Testis (tissue), 2 donors: ENCODE results near the gene CELF4.

Source experiments
- POLR2A ChIP-seq: fragments of 450-650 bp; IDR thresholded peaks from one replicate; pipeline ENCODE4 v1.6.1; 2017; ENCODE audit warnings: antibody characterized with exemption, mild to moderate bottlenecking, moderate library complexity
- TF ChIP-seq, protein P1 (sequence below), 3 experiments: fragments of 450-650 bp in 2 of 3; fragments of 200-600 bp in 1 of 3; sonication (generic) in 1 of 3; IDR thresholded peaks; one replicate each; pipeline ENCODE4 v1.5.1; 2016 to 2019; ENCODE audit warnings: antibody characterized with exemption in 3 of 3, mild to moderate bottlenecking in 2 of 3, moderate library complexity in 1 of 3

DNA sequence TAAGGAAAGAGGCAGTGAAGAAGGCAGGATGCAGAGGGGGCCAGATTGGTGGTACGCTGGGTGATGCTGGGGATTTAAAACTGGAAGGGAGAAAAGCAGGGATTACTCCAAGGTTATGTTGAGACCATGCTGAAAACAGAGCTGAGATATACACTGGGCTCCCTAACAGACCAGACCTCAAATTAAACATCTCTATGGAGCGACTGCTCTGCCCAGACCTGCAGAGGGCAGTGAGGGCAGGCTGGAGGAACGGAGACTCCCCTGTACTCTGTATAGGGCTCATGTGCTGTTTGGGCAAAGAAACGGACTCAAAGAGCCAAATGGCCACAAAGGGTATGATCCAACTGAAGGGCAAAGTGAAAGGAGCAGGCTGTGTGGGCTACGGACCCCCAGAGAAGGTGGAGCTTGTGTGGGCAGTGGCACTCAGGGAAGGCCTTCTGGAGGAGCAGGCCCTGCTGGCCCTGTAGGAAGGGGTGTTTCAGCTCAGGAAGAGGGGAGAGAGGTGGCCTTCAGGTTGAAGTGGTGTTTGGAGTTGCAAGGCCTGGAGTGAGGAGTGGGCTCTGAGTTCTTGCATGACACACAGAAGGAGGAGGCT is 4.8 kb upstream of the CELF4 start:
- TF ChIP-seq, protein P1, sequence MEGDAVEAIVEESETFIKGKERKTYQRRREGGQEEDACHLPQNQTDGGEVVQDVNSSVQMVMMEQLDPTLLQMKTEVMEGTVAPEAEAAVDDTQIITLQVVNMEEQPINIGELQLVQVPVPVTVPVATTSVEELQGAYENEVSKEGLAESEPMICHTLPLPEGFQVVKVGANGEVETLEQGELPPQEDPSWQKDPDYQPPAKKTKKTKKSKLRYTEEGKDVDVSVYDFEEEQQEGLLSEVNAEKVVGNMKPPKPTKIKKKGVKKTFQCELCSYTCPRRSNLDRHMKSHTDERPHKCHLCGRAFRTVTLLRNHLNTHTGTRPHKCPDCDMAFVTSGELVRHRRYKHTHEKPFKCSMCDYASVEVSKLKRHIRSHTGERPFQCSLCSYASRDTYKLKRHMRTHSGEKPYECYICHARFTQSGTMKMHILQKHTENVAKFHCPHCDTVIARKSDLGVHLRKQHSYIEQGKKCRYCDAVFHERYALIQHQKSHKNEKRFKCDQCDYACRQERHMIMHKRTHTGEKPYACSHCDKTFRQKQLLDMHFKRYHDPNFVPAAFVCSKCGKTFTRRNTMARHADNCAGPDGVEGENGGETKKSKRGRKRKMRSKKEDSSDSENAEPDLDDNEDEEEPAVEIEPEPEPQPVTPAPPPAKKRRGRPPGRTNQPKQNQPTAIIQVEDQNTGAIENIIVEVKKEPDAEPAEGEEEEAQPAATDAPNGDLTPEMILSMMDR (IDR thresholded peaks at IDR 0.05) = no peak
- TF ChIP-seq POLR2A = no peak
